Measurements from ENCODE around the gene ENG.
"Not testable (repeated sequence)": the region's sequence is repeated elsewhere in the genome, so short reads cannot be mapped to it uniquely, and the experiment has no call there.

ENG gene

DNA sequence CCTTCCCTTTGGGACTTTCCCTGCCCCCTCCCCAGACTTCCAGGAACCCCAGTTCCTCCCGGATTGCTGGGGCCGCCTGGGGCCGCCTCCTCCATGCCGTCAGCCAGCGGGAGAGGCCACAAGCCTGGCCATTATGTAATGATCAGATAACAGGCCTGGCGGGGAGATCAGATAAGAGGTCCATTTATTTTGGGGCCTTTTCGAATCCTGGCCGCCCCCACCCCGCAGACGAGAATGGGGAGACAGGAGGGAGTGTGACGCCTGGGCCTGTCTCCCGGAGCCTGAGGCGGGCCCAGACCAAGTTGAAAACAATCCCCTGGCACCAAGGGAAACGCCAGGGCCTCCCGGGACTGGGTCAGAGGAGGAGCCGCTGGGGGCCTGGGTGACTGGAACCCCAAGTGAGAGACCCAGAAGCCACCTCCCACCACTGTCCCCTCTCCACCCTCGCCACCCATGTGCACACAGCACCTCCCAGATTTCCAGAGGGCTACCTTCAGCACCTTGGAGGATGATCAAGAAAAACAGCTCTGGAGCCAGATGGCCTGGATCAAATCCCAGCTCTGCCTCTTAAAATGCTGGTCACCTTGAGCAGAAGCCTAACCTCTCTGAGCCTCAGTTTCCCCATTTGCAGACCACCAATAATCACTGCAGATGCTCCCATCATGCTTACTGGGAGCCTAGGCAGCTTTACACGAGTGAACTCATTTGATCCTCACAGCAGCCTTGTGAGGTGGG lies 7.8 kb downstream of the ENG start:
- CTCF ChIA-PET: interaction anchor here (1.0 to 2.1 kb wide), 3 partner anchors 23 to 75 kb away, joined by 3 to 7 read pairs (median 5); no protein-coding TSS in a partner anchor
- H3K9me3 ChIP-seq (ENCODE audit: control insufficient read depth, insufficient read depth, low read depth, low read length): no peaks in the 10 kb centered on the region
- no peaks in the 10 kb centered on the region for H3K4me1 ChIP-seq (ENCODE audit: control insufficient read depth, insufficient read depth, low read length)
- H3K4me3 ChIP-seq (ENCODE audit: low read depth, low read length): no peak overlapping the region
- H3K36me3 ChIP-seq (ENCODE audit: control insufficient read depth in 2 of 2, insufficient read depth in 1 of 2, low read length in 2 of 2): no peaks in the 10 kb centered on the region
- POLR2A ChIA-PET: interaction anchor here (0.6 kb wide), 1 partner anchor 59 kb away, joined by 3 read pairs; no protein-coding TSS in a partner anchor
- TF ChIP-seq TRIM28 (IDR thresholded peaks at IDR 0.05; ENCODE audit: borderline replicate concordance, low read length) (0 out of 2 replicates have a peak, but pooled peaks have one; percentile 24), ZNF701 (tag by site-specific recombination; IDR thresholded peaks at IDR 0.05) (no peak), ZNF514 (tag by site-specific recombination; IDR thresholded peaks at IDR 0.05) (no peak), ZFHX2 (tag by site-specific recombination; conservative IDR thresholded peaks at IDR 0.05) (peak; percentile 68; the same call in 1 of the 2 replicates)
- H3K27ac ChIP-seq (ENCODE audit: extremely low read depth, low read depth, low read length): no peak overlapping the region

DNA sequence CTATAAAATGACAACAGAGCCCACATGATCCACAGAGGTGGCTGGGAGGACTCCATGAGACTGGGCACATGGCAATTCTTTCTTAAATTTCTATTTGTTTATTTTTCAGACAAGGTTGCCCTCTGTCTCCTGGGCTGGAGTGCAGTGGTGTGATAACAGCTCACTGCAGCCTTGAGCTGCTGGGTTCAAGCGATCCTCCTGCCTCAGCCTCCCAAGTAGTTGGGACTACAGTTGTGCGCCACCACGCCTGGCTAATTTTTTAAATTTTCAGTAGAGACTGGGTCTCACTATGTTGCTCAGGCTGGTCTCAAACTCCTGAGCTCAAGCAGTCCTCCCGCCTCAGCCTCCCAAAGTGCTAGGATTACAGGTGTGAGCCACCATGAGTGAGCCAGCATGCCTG lies 8.8 kb downstream of the ENG start:
- H3K4me1 ChIP-seq (ENCODE audit: control insufficient read depth, insufficient read depth, low read length); H3K36me3 ChIP-seq (ENCODE audit: control insufficient read depth in 2 of 2, insufficient read depth in 1 of 2, low read length in 2 of 2); H3K9me3 ChIP-seq (ENCODE audit: control insufficient read depth, insufficient read depth, low read depth, low read length); POLR2A ChIA-PET; H3K27ac ChIP-seq (ENCODE audit: extremely low read depth, low read depth, low read length); H3K4me3 ChIP-seq (ENCODE audit: low read depth, low read length): not testable (repeated sequence)
- CTCF ChIA-PET: interaction anchor here (0.9 to 2.0 kb wide), 4 partner anchors 11 to 111 kb away, joined by 3 to 7 read pairs (median 3); partner anchors contain the start of gene TOR2A

DNA sequence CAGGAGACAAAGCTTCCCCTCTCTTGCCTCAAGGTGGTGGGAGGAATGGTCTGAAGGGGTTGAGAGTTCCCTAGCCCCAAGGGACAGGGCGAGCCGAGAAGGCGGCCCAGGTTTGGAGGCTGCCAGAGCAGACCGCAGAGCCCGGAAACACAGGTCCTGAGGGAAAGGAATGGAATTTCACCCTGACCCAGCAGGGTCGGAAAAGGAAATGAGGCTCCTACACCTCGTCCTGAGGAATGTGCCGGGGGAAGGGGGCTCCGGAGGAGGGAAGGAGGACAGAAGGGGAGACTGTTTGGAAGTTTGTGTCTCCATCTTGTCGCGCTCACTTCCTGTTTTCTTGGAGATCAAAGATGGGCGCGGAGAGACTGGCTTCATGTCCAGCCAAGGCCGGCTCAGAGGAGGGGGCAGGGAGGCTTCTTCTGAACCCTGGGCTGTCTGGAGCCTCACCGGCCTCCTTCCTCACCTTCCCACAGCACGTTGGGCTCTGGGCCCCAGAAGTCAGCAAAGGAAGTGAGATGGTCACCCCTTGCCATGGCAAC lies 9.6 kb downstream of the ENG start:
- Histone ChIP-seq H3K36me3 (ENCODE audit: control insufficient read depth in 2 of 2, insufficient read depth in 1 of 2, low read length in 2 of 2) (no peaks in the 10 kb centered on the region), H3K9me3 (ENCODE audit: control insufficient read depth, insufficient read depth, low read depth, low read length) (no peaks in the 10 kb centered on the region), H3K4me1 (ENCODE audit: control insufficient read depth, insufficient read depth, low read length) (no peaks in the 10 kb centered on the region), H3K27ac (ENCODE audit: extremely low read depth, low read depth, low read length) (no peak overlapping the region), H3K4me3 (ENCODE audit: low read depth, low read length) (no peak overlapping the region)
- CTCF ChIA-PET: interaction anchor here (0.7 to 2.0 kb wide), 6 partner anchors 9 to 110 kb away, joined by 3 to 7 read pairs (median 3); partner anchors contain the start of gene TOR2A
- TF ChIP-seq ZBTB21 (tag by site-specific recombination; IDR thresholded peaks at IDR 0.05): no peak
- no peak for TF ChIP-seq ZNF677 (tag by site-specific recombination; IDR thresholded peaks at IDR 0.05)
- TF ChIP-seq ZNF433 (tag by site-specific recombination; IDR thresholded peaks at IDR 0.05; ENCODE audit: low read depth): no peak
- no peak for TF ChIP-seq ZNF830 (tag by site-specific recombination; IDR thresholded peaks at IDR 0.05; ENCODE audit: low read depth)
- TF ChIP-seq ZXDB (tag by site-specific recombination; IDR thresholded peaks at IDR 0.05): no peak
- TF ChIP-seq ZNF555 (tag by site-specific recombination; conservative IDR thresholded peaks at IDR 0.05): no peak
- TF ChIP-seq ZNF394 (tag by site-specific recombination; IDR thresholded peaks at IDR 0.05; ENCODE audit: borderline replicate concordance): no peak
- TF ChIP-seq IKZF3 (tag by site-specific recombination; IDR thresholded peaks at IDR 0.05): no peak
- POLR2A ChIA-PET: no interaction called here

DNA sequence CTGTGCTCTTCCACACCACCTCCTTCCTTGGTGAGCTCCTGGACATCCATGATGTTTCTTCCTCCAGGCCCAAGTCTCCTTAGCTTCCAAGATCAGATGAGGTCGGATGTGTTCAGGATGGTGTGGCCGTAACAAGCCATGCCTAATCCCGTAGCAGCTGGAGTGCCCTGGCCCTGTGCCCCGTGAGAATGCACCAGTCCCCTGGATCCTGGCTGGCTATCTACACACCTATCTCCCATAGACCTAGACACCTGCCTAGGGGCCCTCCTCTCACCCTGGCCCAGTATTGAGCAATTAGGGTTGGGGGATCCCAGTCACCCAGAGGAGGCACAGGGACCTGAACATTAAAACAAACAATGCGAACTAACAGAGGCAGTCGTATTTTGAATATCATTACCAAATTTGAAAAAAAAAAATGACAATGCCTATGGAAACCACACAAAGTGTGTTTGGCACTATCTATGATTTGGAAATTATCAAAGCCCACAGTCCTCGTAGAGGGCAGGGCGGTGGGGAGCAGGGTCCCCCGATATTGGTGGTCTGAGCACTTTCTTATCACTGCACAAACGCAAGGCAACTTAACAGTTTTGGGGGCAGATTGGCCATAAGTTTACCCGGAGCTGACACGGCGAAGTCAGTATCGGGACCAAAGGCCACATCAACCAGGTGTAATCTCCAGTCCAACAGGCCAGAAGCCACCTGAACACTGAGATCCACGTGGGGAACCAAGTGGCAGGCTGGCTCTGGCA lies 13.2 kb downstream of the ENG start:
- POLR2A ChIA-PET: no interaction called here
- no peaks in the 10 kb centered on the region for H3K4me1 ChIP-seq (ENCODE audit: control insufficient read depth, insufficient read depth, low read length)
- H3K36me3 ChIP-seq (ENCODE audit: control insufficient read depth in 2 of 2, insufficient read depth in 1 of 2, low read length in 2 of 2): no peaks in the 10 kb centered on the region
- no peak overlapping the region for H3K4me3 ChIP-seq (ENCODE audit: low read depth, low read length)
- no peak overlapping the region for H3K27ac ChIP-seq (ENCODE audit: extremely low read depth, low read depth, low read length)
- CTCF ChIA-PET: interaction anchor here (0.8 to 1.5 kb wide), 4 partner anchors 15 to 275 kb away, joined by 3 to 8 read pairs (median 4); partner anchors contain the start of gene CDK9
- H3K9me3 ChIP-seq (ENCODE audit: control insufficient read depth, insufficient read depth, low read depth, low read length): no peaks in the 10 kb centered on the region
- TF ChIP-seq, protein P1, sequence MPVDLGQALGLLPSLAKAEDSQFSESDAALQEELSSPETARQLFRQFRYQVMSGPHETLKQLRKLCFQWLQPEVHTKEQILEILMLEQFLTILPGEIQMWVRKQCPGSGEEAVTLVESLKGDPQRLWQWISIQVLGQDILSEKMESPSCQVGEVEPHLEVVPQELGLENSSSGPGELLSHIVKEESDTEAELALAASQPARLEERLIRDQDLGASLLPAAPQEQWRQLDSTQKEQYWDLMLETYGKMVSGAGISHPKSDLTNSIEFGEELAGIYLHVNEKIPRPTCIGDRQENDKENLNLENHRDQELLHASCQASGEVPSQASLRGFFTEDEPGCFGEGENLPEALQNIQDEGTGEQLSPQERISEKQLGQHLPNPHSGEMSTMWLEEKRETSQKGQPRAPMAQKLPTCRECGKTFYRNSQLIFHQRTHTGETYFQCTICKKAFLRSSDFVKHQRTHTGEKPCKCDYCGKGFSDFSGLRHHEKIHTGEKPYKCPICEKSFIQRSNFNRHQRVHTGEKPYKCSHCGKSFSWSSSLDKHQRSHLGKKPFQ (tag by site-specific recombination; IDR thresholded peaks at IDR 0.05): no peak
- TF ChIP-seq ZNF23 (tag by site-specific recombination; IDR thresholded peaks at IDR 0.05; ENCODE audit: borderline replicate concordance) (no peak), ZNF830 (tag by site-specific recombination; IDR thresholded peaks at IDR 0.05; ENCODE audit: low read depth) (no peak), ZNF157 (tag by site-specific recombination; IDR thresholded peaks at IDR 0.05) (no peak), ZNF2 (tag by site-specific recombination; IDR thresholded peaks at IDR 0.05) (no peak), ZBTB8A (tag by site-specific recombination; IDR thresholded peaks at IDR 0.05) (no peak), ZNF24 (tag by site-specific recombination; IDR thresholded peaks at IDR 0.05) (no peak), ZNF654 (tag by site-specific recombination; IDR thresholded peaks at IDR 0.05; ENCODE audit: low read depth) (no peak), ZNF266 (tag by site-specific recombination; IDR thresholded peaks at IDR 0.05; ENCODE audit: low read depth) (no peak), EGR2 (tag by site-specific recombination; IDR thresholded peaks at IDR 0.05; ENCODE audit: low read depth) (no peak), MZF1 (tag by site-specific recombination; IDR thresholded peaks at IDR 0.05; ENCODE audit: borderline replicate concordance) (no peak), ZNF707 (tag by site-specific recombination; IDR thresholded peaks at IDR 0.05) (no peak), ZBTB7A (tag by site-specific recombination; IDR thresholded peaks at IDR 0.05; ENCODE audit: low read depth) (no peak), ZNF514 (tag by site-specific recombination; IDR thresholded peaks at IDR 0.05) (no peak)
- TF ChIP-seq, protein P2, sequence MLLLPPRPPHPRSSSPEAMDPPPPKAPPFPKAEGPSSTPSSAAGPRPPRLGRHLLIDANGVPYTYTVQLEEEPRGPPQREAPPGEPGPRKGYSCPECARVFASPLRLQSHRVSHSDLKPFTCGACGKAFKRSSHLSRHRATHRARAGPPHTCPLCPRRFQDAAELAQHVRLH (tag by site-specific recombination; IDR thresholded peaks at IDR 0.05): no peak

Measured in HEK293 (cell line).